Astrocyte of the spinal cord (primary cell): ENCODE data around the gene DMRT1.

Experiments
- DNase-seq: peaks from one replicate; pipeline ENCODE4 v3.0.0; 2011; ENCODE audit warnings: low read depth, low spot score
- H3K4me3 ChIP-seq: 2 replicates; pipeline ENCODE4 v1.5.1; 2011; ENCODE audit warnings: low read depth, mild to moderate bottlenecking, low read length, moderate library complexity
- in situ Hi-C: cut with HindIII; loops from 2 replicates; pipeline ENCODE4 v1.10.0; 2017; ENCODE audit warnings: low sequenced_read_pairs
- TF ChIP-seq, protein P1 (sequence below): IDR thresholded peaks from 2 replicates; pipeline ENCODE4 v1.5.1; 2012; ENCODE audit warnings: low read depth, mild to moderate bottlenecking, low read length, inconsistent platforms

DMRT1 gene

GRCh38 chr9:1002678-1003077 is 161.2 kb downstream of the DMRT1 start:
- in situ Hi-C loops: no loop called here
- DNase-seq: no peak
- no peak overlapping the region for H3K4me3 ChIP-seq
- TF ChIP-seq, protein P1, sequence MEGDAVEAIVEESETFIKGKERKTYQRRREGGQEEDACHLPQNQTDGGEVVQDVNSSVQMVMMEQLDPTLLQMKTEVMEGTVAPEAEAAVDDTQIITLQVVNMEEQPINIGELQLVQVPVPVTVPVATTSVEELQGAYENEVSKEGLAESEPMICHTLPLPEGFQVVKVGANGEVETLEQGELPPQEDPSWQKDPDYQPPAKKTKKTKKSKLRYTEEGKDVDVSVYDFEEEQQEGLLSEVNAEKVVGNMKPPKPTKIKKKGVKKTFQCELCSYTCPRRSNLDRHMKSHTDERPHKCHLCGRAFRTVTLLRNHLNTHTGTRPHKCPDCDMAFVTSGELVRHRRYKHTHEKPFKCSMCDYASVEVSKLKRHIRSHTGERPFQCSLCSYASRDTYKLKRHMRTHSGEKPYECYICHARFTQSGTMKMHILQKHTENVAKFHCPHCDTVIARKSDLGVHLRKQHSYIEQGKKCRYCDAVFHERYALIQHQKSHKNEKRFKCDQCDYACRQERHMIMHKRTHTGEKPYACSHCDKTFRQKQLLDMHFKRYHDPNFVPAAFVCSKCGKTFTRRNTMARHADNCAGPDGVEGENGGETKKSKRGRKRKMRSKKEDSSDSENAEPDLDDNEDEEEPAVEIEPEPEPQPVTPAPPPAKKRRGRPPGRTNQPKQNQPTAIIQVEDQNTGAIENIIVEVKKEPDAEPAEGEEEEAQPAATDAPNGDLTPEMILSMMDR: no peak

DNA sequence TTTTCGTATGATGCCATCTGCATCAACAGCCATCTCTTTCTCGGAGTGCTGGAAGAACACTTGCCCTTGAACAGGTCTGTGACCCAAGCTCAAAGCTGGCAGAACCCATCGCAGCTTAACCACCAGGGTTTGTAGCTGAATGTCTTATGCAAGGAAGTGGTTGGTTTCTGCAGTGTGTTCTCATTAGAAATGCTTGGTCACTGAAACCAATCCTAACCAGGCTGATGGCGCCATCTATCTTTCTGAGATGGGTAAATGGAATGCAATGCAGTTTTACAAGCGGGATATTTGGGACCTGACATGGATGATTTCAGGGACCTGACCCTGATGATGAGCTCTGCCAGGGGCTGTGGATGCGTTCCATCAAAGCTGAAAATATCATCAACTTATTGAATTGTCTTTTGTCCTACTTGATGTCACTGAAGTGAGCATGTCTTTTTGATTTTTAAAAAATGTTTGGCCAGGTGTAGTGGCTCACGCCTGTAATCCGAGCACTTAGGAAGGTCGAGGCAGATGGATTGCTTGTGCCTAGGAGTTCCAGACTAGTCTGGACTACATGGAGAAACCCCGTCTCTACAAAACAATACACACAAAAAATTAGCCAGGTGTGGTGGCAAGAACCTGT is 163.7 kb downstream of the DMRT1 start:
- DNase-seq: peak; percentile 43
- TF ChIP-seq, protein P1: peak; percentile 65
- H3K4me3 ChIP-seq: no peak overlapping the region
- in situ Hi-C loops: no loop called here

- DNase-seq: no peak
- in situ Hi-C loops: no loop called here
- TF ChIP-seq, protein P1: no peak
- no peak overlapping the region for H3K4me3 ChIP-seq
Measured at GRCh38 chr9:1007312-1007711, 165.8 kb downstream of the DMRT1 start.

DNA sequence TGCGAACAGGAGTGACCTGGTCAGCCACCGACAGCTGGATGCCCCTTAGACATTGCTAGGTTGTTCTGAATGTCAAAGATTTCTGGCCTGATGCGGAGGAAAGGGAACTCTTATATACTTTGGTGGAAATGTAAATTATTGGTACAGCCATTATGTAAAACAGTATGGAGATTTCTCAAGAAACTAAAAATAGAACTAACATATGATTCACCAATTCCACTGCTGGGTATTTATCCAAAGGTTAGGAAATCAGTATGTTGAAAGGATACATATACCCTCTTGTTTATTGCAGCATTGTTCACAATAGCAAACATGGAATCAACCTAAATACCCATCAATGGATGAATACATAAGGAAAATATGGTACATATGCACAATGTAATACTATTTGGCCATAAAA is 166.7 kb downstream of the DMRT1 start:
- DNase-seq: no peak
- TF ChIP-seq, protein P1: no peak
- in situ Hi-C loops: no loop called here

DNA sequence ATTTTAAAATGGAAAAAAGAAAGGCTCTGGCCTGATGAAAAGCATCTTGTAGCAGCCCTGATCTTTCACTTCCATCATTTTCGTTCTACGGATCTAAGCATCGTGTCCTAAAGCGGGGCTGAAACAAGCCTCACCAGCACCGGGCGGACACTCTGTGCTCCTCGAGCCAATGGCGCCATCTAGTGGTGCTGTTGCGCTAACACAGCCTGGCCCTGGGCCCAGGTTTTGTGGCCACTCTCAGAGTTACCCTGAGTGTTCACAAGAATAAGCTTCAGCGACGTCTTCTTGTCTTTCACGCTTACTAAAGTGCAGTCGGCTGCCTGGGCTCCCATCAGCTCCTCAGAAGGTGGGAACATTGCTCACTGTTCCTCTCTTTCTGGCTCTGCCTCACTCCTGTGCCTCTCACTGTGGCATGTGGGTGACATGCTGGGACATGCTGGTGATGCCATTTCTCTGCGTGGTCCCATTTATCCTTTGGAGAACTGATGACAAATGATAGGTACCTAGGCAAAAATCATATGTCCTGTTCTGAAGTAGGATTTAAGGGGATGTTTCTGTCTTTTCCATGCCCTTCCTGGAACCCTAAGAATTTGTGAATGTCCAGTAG is 167.7 kb downstream of the DMRT1 start:
- H3K4me3 ChIP-seq: no peak overlapping the region
- TF ChIP-seq, protein P1: peak; percentile 95
- DNase-seq: peak; percentile 73
- in situ Hi-C loops: no loop called here

More for the DNA sequence above, 166.7 kb downstream of the DMRT1 start:
- H3K4me3 ChIP-seq: no peak overlapping the region

GRCh38 chr9:1013021-1013420 is 171.5 kb downstream of the DMRT1 start:
- in situ Hi-C loops: no loop called here
- TF ChIP-seq, protein P1: no peak
- no peak overlapping the region for H3K4me3 ChIP-seq
- DNase-seq: no peak
